GM12878 (cell line): ENCODE measurements around the gene AASDHPPT. TPM values are rescaled to one million over a fixed set of nuclear protein-coding genes. Genes with fewer than 3 reads are reported as not detected.

Experiments
- ATAC-seq: fragments of 200-7000 bp; cut with Tn5 transposase; 3 replicates; pipeline ENCODE4 v1.9.1; 2020; ENCODE audit warnings: mild to moderate bottlenecking, moderate library complexity
- BruUV-seq: library from RNA; stranded (reverse); fragments of 400-500 nt; replicated peaks from 2 replicates; lab custom pipeline; 2021; lab: Mats Ljungman, UMichigan
- CTCF ChIA-PET: fragments of 300-600 bp; sonication (Branson Sonifier 250); formaldehyde crosslinking; extraction: SDS; loops from one replicate; lab custom pipeline; 2021; ENCODE audit warnings: inconsistent platforms; lab: Yijun Ruan, JAX
- POLR2A ChIA-PET: fragments of 350-600 bp; formaldehyde crosslinking; extraction: SDS; loops from one replicate; lab custom pipeline; 2021; ENCODE audit warnings: inconsistent platforms; lab: Charles Lee
- RAD21 ChIA-PET: fragments of 300-600 bp; sonication (Branson Sonifier 250); formaldehyde crosslinking; loops from one replicate; lab custom pipeline; 2023; ENCODE audit warnings: antibody characterized with exemption; ENCODE audit not compliant: unreplicated experiment; lab: Charles Lee
- SMC1A ChIA-PET: fragments of 300-600 bp; sonication (Branson Sonifier 250); formaldehyde crosslinking; loops from one replicate; lab custom pipeline; 2023; ENCODE audit not compliant: unreplicated experiment, uncharacterized antibody; lab: Charles Lee
- DNase-seq: peaks from one replicate; pipeline ENCODE4 v3.0.0-alpha.2; 2011; ENCODE audit warnings: low read depth, low spot score
- FAIRE-seq: peaks from 3 replicates; lab custom pipeline; 2011; peaks lifted over from hg19 to GRCh38; lab: Jason Lieb, UNC
- H2AFZ ChIP-seq: 2 replicates; pipeline ENCODE4 v1.6.0; 2011; ENCODE audit warnings: low read depth, low read length, control low read depth; ENCODE audit not compliant: control insufficient read depth
- H3K27ac ChIP-seq: 2 replicates; pipeline ENCODE4 v1.5.1; 2011; ENCODE audit warnings: control low read depth; ENCODE audit not compliant: control insufficient read depth, insufficient read depth
- H3K27me3 ChIP-seq, 2 experiments: replicated peaks in 1 of 2; 2 replicates each; pipeline versions ENCODE4 v1.6.0 to v1.6.1; 2011; ENCODE audit warnings: low read length in 1 of 2; ENCODE audit not compliant: control insufficient read depth in 2 of 2, insufficient read depth in 2 of 2
- H3K36me3 ChIP-seq, 2 experiments: 2 replicates each; pipeline ENCODE4 v1.5.1; 2011; ENCODE audit warnings: low read length in 1 of 2; ENCODE audit not compliant: control insufficient read depth in 2 of 2, insufficient read depth in 2 of 2
- H3K4me1 ChIP-seq: 2 replicates; pipeline ENCODE4 v1.6.1; 2011; ENCODE audit warnings: mild to moderate bottlenecking, low read length, moderate library complexity, mixed read lengths; ENCODE audit not compliant: control insufficient read depth, insufficient read depth
- H3K4me2 ChIP-seq: 2 replicates; pipeline ENCODE4 v1.6.0; 2011; ENCODE audit warnings: control low read depth; ENCODE audit not compliant: control insufficient read depth, insufficient read depth
- H3K4me3 ChIP-seq: fragments of 200-600 bp; sonication (generic); 2 replicates; pipeline ENCODE4 v1.5.1; 2016
- H3K79me2 ChIP-seq: 2 replicates; pipeline ENCODE4 v1.6.0; 2011; ENCODE audit warnings: low read length; ENCODE audit not compliant: control insufficient read depth, insufficient read depth
- H3K9ac ChIP-seq: 2 replicates; pipeline ENCODE4 v1.8.0; 2011; ENCODE audit warnings: low read length, control low read depth, mixed read lengths; ENCODE audit not compliant: control insufficient read depth, insufficient read depth
- H3K9me3 ChIP-seq: replicated peaks from 3 replicates; pipeline ENCODE4 v1.5.1; 2011; ENCODE audit warnings: mild to moderate bottlenecking, low read length; ENCODE audit not compliant: control insufficient read depth, insufficient read depth
- H4K20me1 ChIP-seq: 2 replicates; pipeline ENCODE4 v1.6.0; 2011; ENCODE audit not compliant: control insufficient read depth, insufficient read depth
- TARDBP ChIP-seq: IDR thresholded peaks from 2 replicates; pipeline ENCODE4 v1.6.1; 2016; ENCODE audit warnings: borderline replicate concordance
- ZNF24 ChIP-seq: fragments of 450-650 bp; IDR thresholded peaks from 2 replicates; pipeline ENCODE4 v1.6.1; 2017; ENCODE audit warnings: antibody characterized with exemption, mild to moderate bottlenecking
- ZNF274 ChIP-seq: IDR thresholded peaks from one replicate; pipeline ENCODE4 v1.8.0; 2011; ENCODE audit not compliant: insufficient read length, insufficient read depth
- WGBS: methylation state at CpG from one replicate; pipeline ENCODE4 v1.1.6; 2016; ENCODE audit warnings: low lambda C conversion rate; ENCODE audit not compliant: insufficient replicate concordance, insufficient coverage; ENCODE audit errors: missing lambda C conversion rate; 5-methylcytosine and 5-hydroxymethylcytosine counted together
- in situ Hi-C: fragments of 300-500 bp; cut with MboI; formaldehyde crosslinking; loops from 9 replicates; pipeline ENCODE4 v1.14.3; 2018; ENCODE audit warnings: mixed read lengths
- intact Hi-C: fragments of 100-400 bp; cut with micrococcal nuclease; formaldehyde crosslinking; loops from one replicate; pipeline ENCODE4 v1.14.2; 2022; ENCODE audit not compliant: unreplicated experiment
- polyA plus RNA-seq, 11 experiments: library from polyadenylated mRNA; depleted of rRNA in 4 of 11; unstranded in 6 of 11; stranded (reverse) in 5 of 11; fragments of >200 nt; fragmentation: Nextera tagmentation in 4 of 11; fragmentation: Illumina TruSeq in 1 of 11; extraction: Ambion mirVana in 4 of 11; extraction: Trizol in 1 of 11; gene quantifications; 1 replicate in 1 of 11; 2 replicates in 10 of 11; pipeline versions ENCODE4 v1.2.1 to v1.2.3, GENCODE V29; 2011 to 2016; ENCODE audit warnings: inconsistent platforms in 2 of 11, missing spikeins in 2 of 11, low read depth in 1 of 11
- total RNA-seq, 4 experiments: library from RNA; depleted of rRNA in 3 of 4; stranded (reverse); fragments of >200 nt in 3 of 4; fragmentation: Illumina TruSeq in 1 of 4; extraction: Trizol in 1 of 4; gene quantifications; 2 replicates each; pipeline versions ENCODE4 v1.2.1 to v1.2.3, GENCODE V29; 2013 to 2021
- TF ChIP-seq, protein P1 (sequence below): IDR thresholded peaks from 2 replicates; pipeline ENCODE4 v1.6.1; 2012; ENCODE audit warnings: low read length, inconsistent platforms
- TF ChIP-seq, protein P2 (sequence below): IDR thresholded peaks from 2 replicates; pipeline ENCODE4 v1.6.1; 2011; ENCODE audit warnings: borderline replicate concordance, low read depth, mild to moderate bottlenecking, moderate library complexity, low read length; ENCODE audit not compliant: insufficient read depth, poor library complexity, severe bottlenecking

AASDHPPT gene
- total and polyA plus RNA-seq, 10 of the 15 experiments (the other 5 are each of a cell fraction or from before 2014, with no cell fraction given): 37.3 to 92.6 (median 50.5) TPM

GRCh38 chr11:106070606-106071005 is 6.9 kb upstream of the AASDHPPT start:
- FAIRE-seq: no peak
- no peak for TF ChIP-seq TARDBP
- TF ChIP-seq, protein P1, sequence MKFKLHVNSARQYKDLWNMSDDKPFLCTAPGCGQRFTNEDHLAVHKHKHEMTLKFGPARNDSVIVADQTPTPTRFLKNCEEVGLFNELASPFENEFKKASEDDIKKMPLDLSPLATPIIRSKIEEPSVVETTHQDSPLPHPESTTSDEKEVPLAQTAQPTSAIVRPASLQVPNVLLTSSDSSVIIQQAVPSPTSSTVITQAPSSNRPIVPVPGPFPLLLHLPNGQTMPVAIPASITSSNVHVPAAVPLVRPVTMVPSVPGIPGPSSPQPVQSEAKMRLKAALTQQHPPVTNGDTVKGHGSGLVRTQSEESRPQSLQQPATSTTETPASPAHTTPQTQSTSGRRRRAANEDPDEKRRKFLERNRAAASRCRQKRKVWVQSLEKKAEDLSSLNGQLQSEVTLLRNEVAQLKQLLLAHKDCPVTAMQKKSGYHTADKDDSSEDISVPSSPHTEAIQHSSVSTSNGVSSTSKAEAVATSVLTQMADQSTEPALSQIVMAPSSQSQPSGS: no peak
- no peak for TF ChIP-seq ZNF274
- TF ChIP-seq, protein P2, sequence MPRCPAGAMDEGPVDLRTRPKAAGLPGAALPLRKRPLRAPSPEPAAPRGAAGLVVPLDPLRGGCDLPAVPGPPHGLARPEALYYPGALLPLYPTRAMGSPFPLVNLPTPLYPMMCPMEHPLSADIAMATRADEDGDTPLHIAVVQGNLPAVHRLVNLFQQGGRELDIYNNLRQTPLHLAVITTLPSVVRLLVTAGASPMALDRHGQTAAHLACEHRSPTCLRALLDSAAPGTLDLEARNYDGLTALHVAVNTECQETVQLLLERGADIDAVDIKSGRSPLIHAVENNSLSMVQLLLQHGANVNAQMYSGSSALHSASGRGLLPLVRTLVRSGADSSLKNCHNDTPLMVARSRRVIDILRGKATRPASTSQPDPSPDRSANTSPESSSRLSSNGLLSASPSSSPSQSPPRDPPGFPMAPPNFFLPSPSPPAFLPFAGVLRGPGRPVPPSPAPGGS: no peak
- TF ChIP-seq ZNF24: no peak
- in situ Hi-C loops: no loop called here
- no TSS peak for BruUV-seq
- DNase-seq: no peak
- H2AFZ ChIP-seq: no peak overlapping the region
- no peaks in the 10 kb centered on the region for H3K36me3 ChIP-seq
- no peaks in the 10 kb centered on the region for H3K9me3 ChIP-seq
- intact Hi-C loops: no loop called here
- H3K79me2 ChIP-seq: no peaks in the 10 kb centered on the region
- ChIA-PET CTCF (interaction anchor here (1.4 to 1.9 kb wide), 2 partner anchors 9 to 17 kb away, joined by 4 to 6 read pairs; no protein-coding TSS in a partner anchor), SMC1A (interaction anchor here (0.9 to 1.3 kb wide), 6 partner anchors 10 to 62 kb away, joined by 3 to 7 read pairs (median 3); no protein-coding TSS in a partner anchor), POLR2A (no interaction called here), RAD21 (no interaction called here)
- H3K27ac ChIP-seq: no peak overlapping the region
- no peaks in the 10 kb centered on the region for H4K20me1 ChIP-seq
- no peaks in the 10 kb centered on the region for H3K4me1 ChIP-seq
- no peaks in the 10 kb centered on the region for H3K27me3 ChIP-seq
- no peak for ATAC-seq
- H3K4me3 ChIP-seq: no peak overlapping the region
- H3K4me2 ChIP-seq: no peak overlapping the region
- H3K9ac ChIP-seq: no peak overlapping the region
- 97% methylated on average over 3 of the region's 3 CpGs for WGBS
